Kidney capillary endothelial cell (primary cell): Measurements from ENCODE around the gene CHRD.
A peak's percentile ranks its signal among the peaks of the same experiment; 100 is the strongest.
"Not testable (repeated sequence)": the region's sequence is repeated elsewhere in the genome, so short reads cannot be mapped to it uniquely, and the experiment has no call there.

Experiments
- DNase-seq: peaks from one replicate; pipeline ENCODE4 v3.0.0-alpha.2; 2018; ENCODE audit warnings: low spot score

Gene CHRD

DNA sequence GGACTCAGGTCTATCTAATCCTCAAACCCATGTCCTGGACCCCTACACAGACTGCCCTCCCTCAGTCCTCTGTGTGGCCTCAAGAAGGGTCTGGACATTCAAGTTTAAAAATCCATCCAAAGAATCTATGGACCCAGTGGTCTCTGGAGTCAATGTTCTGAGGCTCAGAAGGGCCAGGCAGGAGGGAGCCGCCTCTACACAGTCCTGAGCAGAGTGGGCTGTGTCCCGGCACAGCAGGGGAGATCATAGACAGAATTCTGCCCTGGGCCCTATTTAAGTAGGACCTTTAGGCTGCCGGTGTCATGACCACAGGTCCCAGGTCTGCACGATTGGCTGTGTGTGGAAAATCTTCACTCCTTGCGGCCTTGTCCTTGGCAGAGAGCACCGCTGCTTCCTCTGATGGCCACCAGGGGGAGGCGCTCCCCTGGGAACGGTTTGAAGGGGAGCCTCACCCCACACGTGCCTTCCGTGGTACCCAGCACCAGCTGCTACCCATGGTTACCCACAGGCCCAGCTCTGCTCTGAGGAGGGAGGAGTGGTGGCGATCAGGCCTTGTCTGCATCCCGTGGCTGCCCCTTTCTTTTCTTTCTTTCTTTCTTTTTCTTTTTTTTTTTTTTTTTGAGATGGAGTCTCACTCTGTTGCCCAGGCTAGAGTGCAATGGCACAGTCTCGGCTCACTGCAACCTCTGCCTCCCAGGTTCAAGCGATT is 37.9 kb downstream of the CHRD start:
- DNase-seq, result peak; percentile 49

DNA sequence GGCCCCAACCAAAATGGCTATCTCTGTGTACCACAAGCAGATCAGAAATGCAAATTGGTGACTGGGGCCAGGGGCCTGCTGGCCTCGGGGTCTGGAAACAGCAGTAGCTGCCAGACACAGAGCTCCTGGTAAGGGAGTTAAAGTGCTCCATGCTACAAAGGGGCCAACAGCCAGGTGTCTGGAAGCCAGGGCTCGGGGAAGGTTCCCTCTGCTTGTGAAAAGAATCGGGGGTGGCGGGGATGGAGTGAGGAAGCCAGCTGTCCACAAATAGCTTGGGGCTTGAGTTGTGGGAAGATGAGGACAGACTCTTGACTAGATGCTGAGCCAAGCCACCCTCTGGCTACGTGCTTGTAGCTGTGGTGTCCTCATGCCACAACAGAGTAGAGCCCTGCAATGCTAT is 39.3 kb downstream of the CHRD start:
- DNase-seq, result no peak

DNA sequence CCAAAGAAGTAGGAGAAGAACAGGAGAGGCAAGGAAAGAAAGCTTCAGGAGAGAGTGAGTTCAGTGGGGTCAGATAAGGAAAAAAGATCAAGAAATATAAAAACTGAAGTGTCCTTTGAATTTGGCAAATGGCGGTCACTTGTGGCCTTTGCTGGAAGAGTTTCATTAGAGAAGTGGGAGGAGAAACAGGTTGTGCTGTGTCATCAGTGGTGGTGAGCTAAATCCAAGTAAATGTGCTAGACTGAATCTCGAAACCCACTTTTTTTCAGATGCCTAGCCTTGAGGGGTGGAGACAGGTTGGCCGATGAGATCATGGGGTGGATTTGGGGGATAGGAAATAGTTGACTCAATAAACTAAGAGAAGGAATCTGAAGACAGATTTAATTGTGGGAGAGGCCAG is 43.7 kb downstream of the CHRD start:
- DNase-seq, result no peak

DNA sequence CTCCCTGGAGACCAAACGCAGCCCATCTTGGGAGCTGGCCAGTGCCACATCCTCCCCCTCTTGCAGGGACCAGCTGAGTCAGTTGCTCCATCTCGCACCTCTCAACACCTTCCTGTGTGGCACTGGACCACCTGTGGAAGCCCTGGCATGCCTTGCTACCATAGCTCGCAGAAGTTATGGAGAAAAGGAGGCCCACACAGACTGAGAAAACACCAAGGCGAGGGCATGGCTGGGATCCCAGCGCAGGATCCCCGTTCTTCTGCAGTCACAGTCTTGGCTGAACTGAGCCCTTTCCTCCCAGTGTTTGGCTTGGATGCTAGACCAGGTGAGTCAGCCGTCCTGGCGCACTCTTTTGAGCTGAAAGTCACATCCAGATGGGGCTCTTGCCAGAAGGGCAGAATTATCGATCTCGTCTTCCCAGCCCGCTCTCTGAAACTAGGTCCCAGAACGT is 46.9 kb downstream of the CHRD start:
- no peak for DNase-seq

DNA sequence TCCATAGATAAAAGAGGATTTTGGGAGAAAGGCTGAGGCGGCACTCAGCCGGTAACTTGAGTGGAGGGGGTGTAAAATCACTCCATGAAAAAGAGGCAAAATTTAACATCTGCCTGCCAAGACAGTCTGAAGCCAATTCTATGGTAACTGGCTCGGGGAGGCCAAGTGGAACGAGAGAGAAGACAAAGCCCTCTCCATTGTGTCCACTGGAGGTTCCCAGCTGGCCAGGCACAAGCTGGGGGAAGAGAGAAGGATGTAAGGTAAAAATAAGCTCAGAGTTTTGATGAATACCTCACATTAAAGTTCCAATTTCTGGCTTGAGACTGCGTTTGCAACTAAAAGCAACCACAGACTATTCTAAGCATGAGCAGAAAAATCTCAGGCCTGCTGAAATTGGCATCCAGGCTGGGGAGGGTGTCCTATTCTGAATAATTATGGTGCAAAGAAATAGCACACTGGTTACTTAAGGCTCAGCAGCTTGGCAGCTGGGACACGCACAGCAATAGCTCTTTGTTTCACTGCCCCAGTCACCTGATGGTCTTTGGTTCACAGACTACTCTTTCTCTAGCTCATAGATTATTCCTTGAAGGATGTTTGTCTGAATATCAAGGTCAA is 48.8 kb downstream of the CHRD start:
- no peak for DNase-seq

- no peak for DNase-seq
Observed at GRCh38 chr3:184429786-184430185, 49.9 kb downstream of the CHRD start.

DNA sequence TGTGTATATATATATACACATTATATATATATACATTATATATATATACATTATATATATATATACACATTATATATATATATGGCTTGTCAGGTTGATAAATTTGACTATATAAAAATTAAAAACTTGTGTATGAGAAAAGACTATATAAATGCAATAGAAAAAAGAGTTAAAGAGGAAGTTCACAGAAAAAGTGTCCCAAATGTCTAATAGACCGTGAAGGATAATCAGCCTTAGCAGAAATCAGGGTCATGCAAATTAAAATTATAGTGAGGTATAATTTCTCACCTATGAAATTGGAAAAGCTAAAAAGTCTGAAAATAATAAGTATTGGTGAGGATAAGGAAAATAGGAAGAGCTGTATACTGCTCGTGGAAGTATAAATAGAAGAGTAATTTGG is 51.1 kb downstream of the CHRD start:
- DNase-seq, result no peak

GRCh38 chr3:184433178-184433577 is 53.3 kb downstream of the CHRD start:
- DNase-seq, result not testable (repeated sequence)

DNA sequence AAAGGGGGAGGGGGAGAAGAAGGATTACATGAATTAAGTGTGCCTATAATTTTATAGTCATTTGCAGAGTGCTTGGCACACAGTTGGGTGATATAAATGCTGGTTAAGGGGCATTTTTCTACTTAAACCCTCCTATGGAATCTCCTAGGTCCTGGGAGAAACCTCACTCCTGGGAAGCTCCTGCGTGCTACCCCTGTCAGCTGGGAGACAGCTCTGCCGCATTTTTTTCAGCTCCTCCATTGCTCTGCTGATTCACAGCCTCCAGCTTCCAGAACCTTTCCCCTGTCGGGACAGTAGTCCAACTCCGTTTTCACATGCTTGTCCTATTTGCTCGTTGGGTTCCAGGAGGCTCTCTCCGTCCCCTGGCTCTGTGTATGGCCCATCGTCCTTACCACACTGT is 59.2 kb downstream of the CHRD start:
- DNase-seq, result no peak
